HPDE6-E6E7 (cell line): ENCODE data around the gene BCL6B.
A peak's percentile ranks its signal among the peaks of the same experiment; 100 is the strongest.

Experiments
- DNase-seq: peaks from one replicate; pipeline ENCODE4 v3.0.0; 2011; ENCODE audit warnings: missing footprints; ENCODE audit errors: extremely low spot score

BCL6B gene

GRCh38 chr17:7058831-7059447 is 36.1 kb downstream of the BCL6B start:
- no peak for DNase-seq

- peak; percentile 87 for DNase-seq
Observed at GRCh38 chr17:7060165-7060891, 37.5 kb downstream of the BCL6B start.

- DNase-seq: no peak
Observed at GRCh38 chr17:7063518-7064094, 40.8 kb downstream of the BCL6B start.

GRCh38 chr17:7064261-7064660 is 41.4 kb downstream of the BCL6B start:
- no peak for DNase-seq

GRCh38 chr17:7067198-7067597 is 44.3 kb downstream of the BCL6B start:
- no peak for DNase-seq

- DNase-seq: no peak
Observed at GRCh38 chr17:7068268-7068667, 45.4 kb downstream of the BCL6B start.

- no peak for DNase-seq
Observed at GRCh38 chr17:7070712-7071111, 47.9 kb downstream of the BCL6B start.

- no peak for DNase-seq
Observed at GRCh38 chr17:7072406-7072805, 49.6 kb downstream of the BCL6B start.

GRCh38 chr17:7074931-7075330 is 52.1 kb downstream of the BCL6B start:
- no peak for DNase-seq

- no peak for DNase-seq
Observed at GRCh38 chr17:7077911-7078546, 55.2 kb downstream of the BCL6B start.

GRCh38 chr17:7078711-7079110 is 55.9 kb downstream of the BCL6B start:
- no peak for DNase-seq
